Measurements from ENCODE around the gene PPY.
"Not testable (repeated sequence)": the region's sequence is repeated elsewhere in the genome, so short reads cannot be mapped to it uniquely, and the experiment has no call there.

PPY gene

GRCh38 chr17:43962479-43962878 lies 20.2 kb upstream of the PPY start:
- DNase-seq = no peak

GRCh38 chr17:43961954-43962353 lies 19.7 kb upstream of the PPY start:
- DNase-seq = no peak

GRCh38 chr17:43961292-43961691 lies 19.0 kb upstream of the PPY start:
- DNase-seq = not testable (repeated sequence)

- DNase-seq = no peak
Observed at GRCh38 chr17:43958748-43959352, 16.6 kb upstream of the PPY start.

- DNase-seq = no peak
Observed at GRCh38 chr17:43956222-43956621, 13.9 kb upstream of the PPY start.

- no peak for DNase-seq
Observed at GRCh38 chr17:43953746-43954145, 11.5 kb upstream of the PPY start, which contains the start of gene PYY. TSS of gene PYY (minus strand) at chr17:43953940. CDS start at chr17:43953483, 457 bp downstream.

- DNase-seq = no peak
Observed at GRCh38 chr17:43952724-43953666, 10.7 kb upstream of the PPY start.

- no peak for DNase-seq
Observed at GRCh38 chr17:43952351-43952723, 10.1 kb upstream of the PPY start.

GRCh38 chr17:43951750-43952149 lies 9.5 kb upstream of the PPY start:
- DNase-seq = no peak

GRCh38 chr17:43950554-43950953 lies 8.3 kb upstream of the PPY start:
- no peak for DNase-seq

- no peak for DNase-seq
Observed at GRCh38 chr17:43949781-43950180, 7.5 kb upstream of the PPY start.

- DNase-seq = no peak
Observed at GRCh38 chr17:43946781-43947180, 4.5 kb upstream of the PPY start.

- no peak for DNase-seq
Observed at GRCh38 chr17:43945074-43945829, 3.0 kb upstream of the PPY start.

GRCh38 chr17:43940630-43941029 lies 1.6 kb downstream of the PPY start:
- no peak for DNase-seq

- DNase-seq = no peak
Observed at GRCh38 chr17:43939886-43940285, 2.4 kb downstream of the PPY start.

GRCh38 chr17:43939452-43939851 lies 2.8 kb downstream of the PPY start:
- DNase-seq = not testable (repeated sequence)

- DNase-seq = no peak
Observed at GRCh38 chr17:43938838-43939182, 3.5 kb downstream of the PPY start.

- no peak for DNase-seq
Observed at GRCh38 chr17:43936434-43936833, 5.8 kb downstream of the PPY start.

- DNase-seq = no peak
Observed at GRCh38 chr17:43935926-43936261, 6.4 kb downstream of the PPY start.

- no peak for DNase-seq
Observed at GRCh38 chr17:43935204-43935925, 6.9 kb downstream of the PPY start.

GRCh38 chr17:43932923-43933322 lies 9.4 kb downstream of the PPY start:
- DNase-seq = no peak

GRCh38 chr17:43932357-43932756 lies 9.9 kb downstream of the PPY start:
- no peak for DNase-seq

- DNase-seq = no peak
Observed at GRCh38 chr17:43931062-43931571, 11.2 kb downstream of the PPY start.
